Measurements from ENCODE around the gene EP400.
"Not testable (repeated sequence)": the region's sequence is repeated elsewhere in the genome, so short reads cannot be mapped to it uniquely, and the experiment has no call there.

The EP400 gene

GRCh38 chr12:131948166-131948712, 1.5 kb upstream of the EP400 start:
- DNase-seq = no peak

GRCh38 chr12:131948713-131949430, 870 bp upstream of the EP400 start:
- not testable (repeated sequence) for DNase-seq

GRCh38 chr12:131950182-131950913, 606 bp downstream of the EP400 start:
- no peak for DNase-seq

GRCh38 chr12:131953810-131954209, 4.1 kb downstream of the EP400 start:
- DNase-seq = not testable (repeated sequence)

- not testable (repeated sequence) for DNase-seq
These were observed 4.7 kb downstream of the EP400 start for GRCh38 chr12:131954460-131954859.

GRCh38 chr12:131959116-131959515, 9.4 kb downstream of the EP400 start:
- DNase-seq = no peak

GRCh38 chr12:131959641-131960589, 10.2 kb downstream of the EP400 start:
- no peak for DNase-seq

GRCh38 chr12:131960590-131961325, 11.0 kb downstream of the EP400 start:
- not testable (repeated sequence) for DNase-seq

GRCh38 chr12:131961328-131961727, 11.6 kb downstream of the EP400 start:
- not testable (repeated sequence) for DNase-seq

- DNase-seq = no peak
These were observed 12.3 kb downstream of the EP400 start for GRCh38 chr12:131962069-131962468.

- no peak for DNase-seq
These were observed 13.6 kb downstream of the EP400 start for GRCh38 chr12:131963381-131963780.

GRCh38 chr12:131965073-131965472, 15.3 kb downstream of the EP400 start:
- no peak for DNase-seq

- DNase-seq = no peak
These were observed 21.5 kb downstream of the EP400 start for GRCh38 chr12:131971226-131971625.

- no peak for DNase-seq
These were observed 25.5 kb downstream of the EP400 start for GRCh38 chr12:131975228-131975627.

GRCh38 chr12:131979606-131980005, 29.9 kb downstream of the EP400 start:
- no peak for DNase-seq

GRCh38 chr12:131980263-131980662, 30.5 kb downstream of the EP400 start:
- no peak for DNase-seq

- DNase-seq = no peak
These were observed 31.6 kb downstream of the EP400 start for GRCh38 chr12:131981388-131981787.

- DNase-seq = no peak
These were observed 32.3 kb downstream of the EP400 start for GRCh38 chr12:131982041-131982440.

- no peak for DNase-seq
These were observed 33.3 kb downstream of the EP400 start for GRCh38 chr12:131983026-131983425.

GRCh38 chr12:131983554-131983953, 33.8 kb downstream of the EP400 start:
- no peak for DNase-seq

- no peak for DNase-seq
These were observed 34.6 kb downstream of the EP400 start for GRCh38 chr12:131984334-131984733.

All from anterior cingulate cortex (tissue), 58 donors.